ENCODE data around the gene EIF5A.

EIF5A gene

DNA sequence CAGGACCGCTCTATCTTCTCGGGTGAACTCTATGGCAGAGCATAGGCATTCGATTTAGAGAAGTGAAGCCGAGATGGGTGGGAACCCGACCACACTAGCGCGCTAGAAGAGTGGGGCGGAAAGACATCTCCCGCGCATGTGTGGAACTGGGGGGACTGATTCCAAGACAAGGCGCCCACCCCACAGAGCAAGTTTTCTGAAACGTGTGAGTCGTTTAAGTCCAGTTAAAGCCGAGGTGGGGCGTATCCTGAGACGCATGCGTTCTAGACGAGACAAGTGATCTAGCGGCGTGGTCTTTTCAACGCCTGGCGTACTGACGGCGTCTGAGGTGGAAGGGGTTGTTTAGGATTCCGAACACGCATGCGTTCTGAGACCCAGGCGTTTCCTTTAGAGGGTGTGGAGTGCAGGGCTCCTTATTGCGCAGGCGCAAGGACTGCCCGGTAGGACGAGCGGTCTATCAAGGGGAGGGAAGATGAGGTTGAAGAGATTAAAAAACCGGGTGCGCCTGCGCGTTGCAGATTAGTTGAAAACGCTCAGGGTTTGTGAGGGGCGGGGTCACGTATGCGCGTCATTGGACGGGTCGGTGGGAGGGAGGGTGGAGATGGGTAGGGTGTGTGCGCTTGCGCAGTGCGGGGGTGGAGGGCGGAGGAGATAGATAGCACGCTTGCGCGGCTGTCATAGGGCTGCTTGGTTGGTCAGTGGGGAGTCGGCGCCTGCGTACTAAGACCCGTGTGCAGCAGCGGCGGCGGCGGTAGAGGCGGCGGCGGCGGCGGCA is at the start of gene EIF5A:
TSS of gene EIF5A (plus strand) at position 718 of the 775 bp plus-strand sequence. CDS start 2,008 bp downstream, outside the sequence.
- DNase-seq, result peak; percentile 100

- DNase-seq, result no peak
These were observed 48.5 kb upstream of the EIF5A start for GRCh38 chr17:7258731-7259554.

GRCh38 chr17:7259555-7259889 is 47.9 kb upstream of the EIF5A start:
- no peak for DNase-seq

- DNase-seq, result no peak
These were observed 47.3 kb upstream of the EIF5A start for GRCh38 chr17:7260151-7260550.

DNA sequence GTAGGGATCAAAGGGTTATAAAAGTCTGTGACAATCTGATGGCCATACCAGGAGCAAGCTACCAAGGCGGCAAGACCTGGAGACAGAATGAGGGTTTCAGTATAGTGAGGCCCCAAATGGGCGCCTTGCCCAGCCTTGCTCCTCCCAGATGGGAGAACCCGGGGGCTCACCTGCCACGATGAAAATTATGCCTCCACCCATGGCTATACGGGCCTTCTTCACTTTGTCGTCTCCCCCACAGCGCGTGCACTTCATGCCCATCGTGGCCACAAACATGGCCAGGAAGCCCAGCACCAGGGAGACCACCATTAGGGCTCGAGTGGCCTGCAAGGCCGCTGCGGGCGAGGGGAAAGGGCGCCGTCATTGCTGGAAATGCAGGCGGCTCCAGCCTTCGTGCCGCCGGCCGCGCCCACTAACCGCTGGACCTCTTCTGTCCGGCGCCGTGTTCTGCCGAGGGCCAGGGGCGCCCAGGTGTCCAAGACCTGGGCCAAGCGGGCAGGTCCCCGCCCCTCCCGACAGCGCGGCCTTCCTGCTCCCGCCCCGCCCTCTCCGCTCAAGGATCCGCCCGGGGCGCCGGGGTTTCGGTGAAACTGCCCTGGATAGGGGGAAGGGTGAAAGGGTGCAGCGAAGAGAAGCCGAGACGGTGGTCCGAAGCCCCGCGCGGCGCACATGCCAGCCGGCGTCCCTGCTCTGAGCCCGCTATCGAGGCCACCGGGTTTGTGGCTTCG is 46.6 kb upstream of the EIF5A start:
- DNase-seq, result peak; percentile 59

DNA sequence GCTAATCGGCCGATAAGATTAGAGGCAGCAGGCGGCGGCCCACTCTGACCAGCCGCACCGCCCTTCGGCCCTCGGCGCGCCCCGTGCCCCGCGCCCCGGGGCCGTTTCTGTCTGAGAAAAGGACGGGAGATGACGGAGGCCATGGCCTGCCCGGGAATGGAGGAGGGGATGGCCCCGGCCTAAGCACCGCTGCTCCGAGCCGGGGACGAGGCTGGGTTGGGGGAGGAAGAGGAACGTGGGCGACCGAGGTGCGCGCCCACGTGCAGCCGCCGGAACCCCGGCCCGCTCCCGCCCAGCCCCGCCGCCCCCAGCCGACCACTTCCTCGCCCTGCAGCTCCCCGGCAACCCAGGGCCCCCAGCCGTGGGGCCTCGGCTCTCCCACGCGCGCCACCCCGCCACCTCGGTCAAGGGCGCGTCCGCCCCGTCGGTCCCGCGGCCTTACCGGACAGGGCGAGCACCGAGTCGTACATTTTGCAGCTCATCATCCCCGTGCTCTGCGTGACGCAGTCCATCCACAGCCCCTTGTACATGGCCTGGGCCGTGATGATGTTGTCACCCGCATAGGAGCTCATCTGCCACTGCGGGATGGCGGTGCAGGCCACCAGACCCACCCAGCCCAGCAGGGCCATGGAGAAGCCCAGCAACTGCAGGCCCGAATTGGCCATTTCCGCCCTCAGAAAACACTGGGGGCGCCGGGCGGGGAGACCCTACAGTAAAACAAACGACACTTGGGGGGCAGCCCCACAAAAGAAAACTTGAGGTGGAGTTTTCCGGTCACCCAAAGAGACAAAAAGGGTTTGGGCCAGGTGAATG is 45.8 kb upstream of the EIF5A start:
- DNase-seq, result no peak

DNA sequence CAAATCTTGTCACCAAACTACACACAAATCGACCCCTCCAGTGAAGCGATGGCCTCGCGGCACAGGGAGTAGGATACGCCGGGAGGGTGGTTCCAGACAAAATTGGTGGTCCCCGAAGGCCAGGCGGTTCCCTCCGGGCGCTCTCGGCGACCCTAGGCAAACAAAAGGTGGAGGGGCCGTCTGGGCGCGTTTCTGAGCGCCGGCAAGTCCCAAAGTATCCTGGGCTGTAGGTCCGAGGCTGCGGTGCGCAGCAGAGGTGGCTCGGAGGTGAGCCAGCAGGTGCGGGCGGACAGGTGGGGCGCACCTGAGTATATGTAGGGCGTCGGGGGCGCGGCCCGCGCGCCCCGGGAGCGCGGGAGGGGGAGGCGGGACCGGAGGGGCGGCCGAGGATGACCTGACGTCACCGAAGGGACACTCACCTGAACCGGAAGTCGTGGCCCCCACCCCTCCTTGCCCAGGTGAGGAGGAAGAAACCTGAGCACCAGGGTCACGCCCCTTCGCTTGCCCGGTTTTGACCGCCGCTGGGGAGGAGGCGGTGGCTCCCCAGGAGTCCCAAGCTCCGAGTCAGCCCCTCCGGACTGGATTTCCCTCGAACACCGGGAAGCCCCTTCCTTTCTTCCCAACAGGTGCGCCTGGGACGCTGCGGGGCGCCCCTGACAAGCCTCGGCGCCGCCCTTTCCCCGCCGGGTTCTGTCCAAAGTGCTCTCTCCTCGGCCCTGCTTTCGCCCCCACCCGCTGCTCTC is 45.1 kb upstream of the EIF5A start, which contains the start of gene CLDN7:
TSS of gene CLDN7 (minus strand) at position 287 of the 743 bp plus-strand sequence. CDS start 435 bp downstream, outside the sequence.
- DNase-seq, result no peak

- DNase-seq, result no peak
These were observed 44.3 kb upstream of the EIF5A start for GRCh38 chr17:7262935-7263800.

- no peak for DNase-seq
These were observed 43.7 kb upstream of the EIF5A start for GRCh38 chr17:7263801-7264078.

DNA sequence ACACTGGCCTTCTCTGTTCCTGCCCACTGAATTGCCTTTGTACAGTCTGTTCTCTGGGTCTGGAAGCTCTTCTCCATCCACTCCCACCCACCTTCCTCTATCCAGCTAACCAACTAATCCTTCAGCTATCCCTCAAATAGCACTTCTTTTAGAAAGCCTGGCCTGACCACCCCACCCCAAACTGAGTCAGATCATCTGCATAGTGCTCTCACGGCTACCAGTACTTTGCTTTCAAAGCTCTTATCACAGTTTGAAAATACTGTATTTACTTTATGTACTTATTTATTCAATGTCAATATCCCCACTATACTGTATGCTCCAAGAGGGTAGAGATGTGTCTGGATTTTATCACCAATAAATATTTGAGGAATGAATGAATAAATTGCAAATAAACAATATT is 40.6 kb upstream of the EIF5A start:
- DNase-seq, result no peak

GRCh38 chr17:7279448-7279847 is 28.0 kb upstream of the EIF5A start:
- no peak for DNase-seq

DNA sequence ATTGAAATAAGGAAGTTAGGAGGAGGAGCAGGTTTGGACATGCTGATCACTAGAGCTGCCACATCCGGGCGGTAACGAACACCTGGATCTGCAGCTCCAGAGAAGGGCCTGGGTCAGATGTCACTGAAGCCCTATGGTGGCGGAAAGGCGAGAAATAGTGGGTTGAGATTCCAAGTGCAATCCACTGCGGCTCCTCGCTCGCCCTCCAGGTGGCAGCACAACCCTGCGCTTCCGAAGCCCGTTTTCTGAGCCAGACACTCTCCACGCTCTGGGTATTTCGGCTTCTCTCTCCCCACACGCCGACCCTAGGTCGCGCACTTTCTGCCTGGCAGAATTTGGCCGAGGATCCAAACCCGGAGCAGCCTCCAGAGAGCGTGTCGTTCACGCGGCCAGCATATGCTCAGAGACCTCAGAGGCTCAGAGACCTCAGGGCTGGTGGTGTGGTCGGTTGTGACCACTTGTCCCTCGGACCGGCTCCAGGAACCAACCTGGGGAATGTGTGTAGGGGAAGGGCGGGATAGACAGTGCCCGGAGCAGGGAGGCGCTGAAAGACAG is 26.8 kb upstream of the EIF5A start:
- DNase-seq, result peak; percentile 87

- peak; percentile 92 for DNase-seq
These were observed 26.1 kb upstream of the EIF5A start, which contains the start of gene SLC2A4 for GRCh38 chr17:7281074-7281952. SLC2A4 (plus strand) TSS chr17:7281718; CDS start chr17:7281935, 217 bp downstream.

GRCh38 chr17:7281953-7282751 is 25.3 kb upstream of the EIF5A start:
- peak; percentile 52 for DNase-seq

- no peak for DNase-seq
These were observed 24.6 kb upstream of the EIF5A start for GRCh38 chr17:7282752-7283321.

DNA sequence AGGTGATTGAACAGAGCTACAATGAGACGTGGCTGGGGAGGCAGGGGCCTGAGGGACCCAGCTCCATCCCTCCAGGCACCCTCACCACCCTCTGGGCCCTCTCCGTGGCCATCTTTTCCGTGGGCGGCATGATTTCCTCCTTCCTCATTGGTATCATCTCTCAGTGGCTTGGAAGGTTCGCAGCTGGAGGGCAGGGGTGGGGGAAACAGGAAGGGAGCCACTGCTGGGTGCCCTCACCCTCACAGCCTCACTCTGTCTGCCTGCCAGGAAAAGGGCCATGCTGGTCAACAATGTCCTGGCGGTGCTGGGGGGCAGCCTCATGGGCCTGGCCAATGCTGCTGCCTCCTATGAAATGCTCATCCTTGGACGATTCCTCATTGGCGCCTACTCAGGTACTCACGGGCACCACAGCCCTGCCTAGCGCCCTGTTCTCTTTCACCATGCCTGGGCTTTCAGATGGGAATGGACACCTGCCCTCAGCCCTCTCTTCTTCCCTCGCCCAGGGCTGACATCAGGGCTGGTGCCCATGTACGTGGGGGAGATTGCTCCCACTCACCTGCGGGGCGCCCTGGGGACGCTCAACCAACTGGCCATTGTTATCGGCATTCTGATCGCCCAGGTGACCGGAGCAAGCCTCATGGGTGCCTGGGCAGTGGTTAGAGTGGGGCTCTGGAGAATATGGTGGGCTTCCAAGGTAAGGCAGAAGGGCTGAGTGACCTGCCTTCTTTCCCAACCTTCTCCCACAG is 23.8 kb upstream of the EIF5A start:
- no peak for DNase-seq

DNA sequence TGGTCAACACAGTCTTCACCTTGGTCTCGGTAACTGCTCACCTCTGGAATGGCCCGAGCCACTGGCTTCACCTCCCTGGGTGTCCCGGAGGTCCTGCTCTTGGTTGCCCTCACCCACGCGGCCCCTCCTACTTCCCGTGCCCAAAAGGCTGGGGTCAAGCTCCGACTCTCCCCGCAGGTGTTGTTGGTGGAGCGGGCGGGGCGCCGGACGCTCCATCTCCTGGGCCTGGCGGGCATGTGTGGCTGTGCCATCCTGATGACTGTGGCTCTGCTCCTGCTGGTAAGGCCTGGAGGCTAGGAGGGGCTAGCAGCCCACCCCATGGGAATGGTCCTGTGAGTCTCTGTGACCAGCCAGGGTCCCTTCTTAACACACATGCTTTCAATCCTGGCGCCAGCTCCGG is 22.5 kb upstream of the EIF5A start:
- no peak for DNase-seq

All from right forelimb (tissue), 1 donor.